Measurements from ENCODE around the gene SMIM35.

The SMIM35 gene

GRCh38 chr11:118086913-118087768 is at the start of gene SMIM35:
Gene SMIM35, minus strand, starts transcription at chr11:118086963. Its CDS starts 206 bp downstream, at chr11:118086757.
- no peak for DNase-seq (ENCODE audit: low read depth, low spot score)

DNA sequence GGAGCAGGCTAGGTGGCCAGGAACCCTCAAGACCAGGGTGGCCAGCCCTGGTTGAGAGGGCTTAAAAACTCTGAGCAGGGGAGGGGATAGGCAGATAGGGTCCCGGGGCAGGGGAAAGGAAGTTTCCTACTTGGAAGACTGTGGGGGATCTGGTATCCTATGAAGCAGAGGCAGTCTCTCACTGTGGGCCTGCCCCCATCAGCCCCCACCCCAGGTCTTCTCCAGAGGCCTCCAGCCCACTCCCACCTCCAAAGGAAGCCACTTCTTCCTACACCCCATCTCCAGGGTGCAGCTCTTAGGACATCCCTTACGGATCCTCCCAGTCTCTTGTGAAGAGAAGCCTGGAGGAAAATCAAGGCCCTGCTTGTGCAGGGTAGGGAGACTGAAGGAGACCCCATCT is 49.6 kb upstream of the SMIM35 start:
- no peak for DNase-seq (ENCODE audit: low read depth, low spot score)

DNA sequence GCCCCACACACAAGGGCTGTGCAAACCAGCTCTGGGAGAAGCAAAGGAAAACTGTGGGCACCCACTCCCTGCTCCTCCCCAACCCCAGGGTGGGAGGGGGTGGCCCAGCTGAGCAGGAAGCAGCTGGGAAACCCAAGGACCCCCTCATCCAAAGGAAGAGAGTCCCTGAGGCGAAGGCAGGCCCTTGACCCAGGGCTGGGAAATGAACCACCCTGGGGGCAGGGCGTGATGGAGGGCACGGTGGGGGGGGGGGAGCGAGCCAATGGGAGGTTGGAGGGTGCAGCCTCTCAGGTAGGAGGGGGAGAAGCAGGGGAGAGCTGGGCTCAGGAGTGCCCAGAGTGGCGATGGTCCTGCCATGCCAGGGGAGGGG is 49.0 kb upstream of the SMIM35 start:
- no peak for DNase-seq (ENCODE audit: low read depth, low spot score)

GRCh38 chr11:118135051-118135795 is 48.5 kb upstream of the SMIM35 start:
- DNase-seq (ENCODE audit: low read depth, low spot score) = no peak

DNA sequence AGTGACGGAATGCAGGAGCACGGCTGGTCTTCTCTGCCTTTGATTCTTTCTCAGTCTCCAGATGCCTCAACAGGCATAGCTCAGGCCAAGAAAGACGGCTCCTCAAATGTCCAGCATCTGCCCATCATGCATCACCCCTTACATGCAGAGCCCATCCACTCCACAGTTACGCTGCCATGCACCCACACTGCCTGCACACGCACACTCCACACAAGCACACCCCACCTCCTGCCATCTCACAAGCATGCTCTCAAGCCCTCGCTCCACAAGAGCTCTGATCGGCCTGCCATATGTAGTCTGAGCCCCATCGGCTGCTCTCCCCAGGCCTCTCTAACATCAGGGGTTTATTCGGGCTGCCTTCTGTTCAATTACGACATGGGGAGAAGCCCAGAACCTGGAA is 47.1 kb upstream of the SMIM35 start:
- no peak for DNase-seq (ENCODE audit: low read depth, low spot score)

- DNase-seq (ENCODE audit: low read depth, low spot score) = no peak
Observed at GRCh38 chr11:118132385-118133151, 45.8 kb upstream of the SMIM35 start.

DNA sequence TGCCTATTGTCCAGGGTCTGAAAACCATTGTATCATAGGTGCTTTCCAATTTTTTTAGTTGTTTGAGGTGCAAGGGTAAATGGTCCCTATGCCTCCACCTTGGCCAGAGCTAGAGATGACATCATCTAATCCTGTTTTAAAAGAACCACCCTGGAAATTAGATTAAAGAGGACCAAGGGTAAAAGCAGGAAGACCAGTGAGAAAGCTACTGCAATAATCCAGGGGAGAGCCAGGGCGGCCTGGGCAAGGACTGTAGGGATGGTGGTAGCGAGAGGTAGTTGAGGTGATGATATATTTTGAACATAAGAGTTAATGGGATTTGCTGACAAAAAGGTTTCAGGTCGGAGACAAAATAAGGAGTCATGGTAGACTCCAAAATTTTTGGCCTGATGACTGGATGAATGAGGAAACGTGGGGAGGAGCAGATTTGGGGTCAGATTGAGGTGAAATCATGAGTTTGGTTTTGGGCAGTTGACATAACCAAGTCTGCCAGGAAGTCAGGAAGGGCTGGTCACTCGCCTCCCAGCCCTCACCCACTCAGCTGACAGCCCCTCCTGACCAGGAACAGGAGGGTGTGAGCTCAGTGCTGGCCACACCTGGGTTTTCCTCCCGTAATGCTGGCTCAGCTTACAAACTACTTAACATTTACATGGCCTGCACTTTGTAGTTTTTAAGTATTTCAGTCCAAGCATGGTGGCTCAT is 42.9 kb upstream of the SMIM35 start:
- no peak for DNase-seq (ENCODE audit: low read depth, low spot score)

DNA sequence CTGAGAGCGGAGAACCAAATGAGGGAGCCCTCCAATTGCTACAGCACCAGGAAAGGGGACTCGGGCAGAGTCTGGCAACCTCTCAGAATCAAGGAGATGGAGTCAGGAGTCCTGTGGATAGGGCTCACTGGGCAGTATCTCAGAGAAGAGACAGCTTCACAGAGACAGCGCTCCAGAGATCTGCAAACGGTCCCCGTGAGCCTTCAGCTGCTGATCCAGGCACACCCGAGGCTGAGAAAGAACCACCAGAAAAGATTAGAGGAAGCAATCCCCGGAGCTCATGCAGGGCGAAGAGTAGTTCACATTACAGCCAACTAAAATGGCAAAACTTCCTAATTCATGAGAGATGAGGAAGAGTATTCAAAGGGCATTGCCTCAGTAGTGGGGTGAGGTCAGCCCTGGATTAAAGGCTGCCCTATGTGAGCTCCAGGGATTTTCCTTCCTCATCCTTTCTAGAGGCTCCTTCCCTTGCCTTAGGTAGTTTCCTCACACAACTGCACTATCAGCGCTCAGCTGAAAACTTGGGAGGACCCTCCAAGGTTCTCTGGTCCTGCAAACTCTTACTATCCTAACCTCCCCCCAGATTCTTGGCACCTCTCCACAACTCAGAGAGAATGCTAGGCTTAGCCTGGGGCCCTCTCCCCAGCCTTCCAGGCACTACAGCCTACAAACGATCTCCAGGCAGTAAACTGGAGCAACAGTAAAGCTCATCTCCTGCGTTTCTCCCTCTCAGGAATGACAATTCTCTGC is 42.1 kb upstream of the SMIM35 start:
- no peak for DNase-seq (ENCODE audit: low read depth, low spot score)

GRCh38 chr11:118128310-118128709 is 41.5 kb upstream of the SMIM35 start:
- DNase-seq (ENCODE audit: low read depth, low spot score) = no peak

DNA sequence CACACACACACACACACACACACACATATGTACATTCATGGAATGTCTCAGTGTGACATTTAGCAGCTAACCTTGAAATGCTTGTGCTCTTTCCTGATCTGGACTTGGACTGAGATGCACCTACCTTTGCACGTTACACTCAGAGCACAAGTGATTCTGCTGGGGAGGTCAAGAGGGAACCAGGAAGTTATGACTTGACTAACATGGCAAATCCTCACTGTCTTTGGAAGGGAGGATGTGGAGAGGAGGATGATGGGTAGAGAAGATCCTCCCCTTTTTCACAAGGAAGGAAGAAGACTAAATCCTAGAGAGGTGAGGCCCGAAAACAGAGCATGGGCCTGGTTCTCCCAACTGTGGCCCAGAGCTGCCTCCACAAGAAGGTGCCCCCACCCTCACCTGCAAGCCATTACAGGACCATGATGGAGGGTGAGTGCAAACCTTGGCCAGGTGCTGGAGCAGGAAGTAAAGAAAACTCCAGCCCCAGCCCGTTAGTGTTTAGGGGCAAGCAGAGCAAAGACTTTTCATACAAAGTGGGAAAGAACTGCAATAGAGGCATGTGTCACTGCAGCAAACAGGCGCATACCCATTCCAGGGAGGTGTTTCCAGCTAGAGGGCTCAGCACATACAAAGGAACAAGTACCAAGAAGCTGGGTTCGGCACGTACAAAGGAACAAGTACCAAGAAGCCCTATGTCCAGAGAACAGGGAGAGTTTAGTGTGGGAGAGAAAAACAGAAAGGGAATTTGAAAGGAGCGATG is 39.5 kb upstream of the SMIM35 start:
- DNase-seq (ENCODE audit: low read depth, low spot score) = no peak

GRCh38 chr11:118124929-118125535 is 38.3 kb upstream of the SMIM35 start:
- no peak for DNase-seq (ENCODE audit: low read depth, low spot score)

GRCh38 chr11:118120793-118121192 is 34.0 kb upstream of the SMIM35 start:
- DNase-seq (ENCODE audit: low read depth, low spot score) = no peak

- no peak for DNase-seq (ENCODE audit: low read depth, low spot score)
Observed at GRCh38 chr11:118117790-118118601, 31.2 kb upstream of the SMIM35 start.

DNA sequence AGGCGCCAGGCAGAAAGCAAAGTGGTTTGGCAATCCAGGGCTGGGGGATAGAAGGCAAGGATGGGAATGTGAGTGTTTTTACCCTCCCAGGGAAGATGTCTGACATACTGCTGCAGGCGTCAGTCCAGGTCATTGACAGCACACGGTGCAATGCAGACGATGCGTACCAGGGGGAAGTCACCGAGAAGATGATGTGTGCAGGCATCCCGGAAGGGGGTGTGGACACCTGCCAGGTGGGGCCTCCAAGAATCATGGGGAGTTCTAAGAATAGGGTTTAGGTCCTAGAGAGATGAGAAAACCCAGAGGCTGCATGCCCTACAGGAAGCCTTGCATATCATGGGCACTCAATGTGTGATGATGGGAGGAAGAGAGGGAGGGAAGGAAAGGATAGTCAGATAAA is 28.3 kb upstream of the SMIM35 start:
- no peak for DNase-seq (ENCODE audit: low read depth, low spot score)

DNA sequence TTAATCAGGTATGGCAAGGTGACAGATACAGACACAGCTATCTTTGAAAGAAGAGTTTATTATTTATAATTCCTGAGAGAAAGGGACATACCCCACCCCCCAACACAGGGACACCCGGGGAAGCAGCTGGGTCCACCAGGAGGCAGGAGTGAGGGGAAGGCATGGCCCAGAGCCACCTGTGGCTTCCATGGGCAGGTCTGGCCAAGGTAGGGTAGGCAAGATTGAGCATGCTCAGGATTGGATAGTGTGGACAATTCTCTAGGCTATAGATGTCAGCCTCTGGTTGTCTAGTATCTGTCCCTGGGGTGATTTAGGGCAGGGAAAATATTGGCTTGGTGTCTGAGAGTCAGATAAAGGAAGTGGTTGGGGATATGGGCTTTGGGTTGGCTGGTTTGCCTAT is 27.5 kb upstream of the SMIM35 start:
- DNase-seq (ENCODE audit: low read depth, low spot score) = no peak

- DNase-seq (ENCODE audit: low read depth, low spot score) = no peak
Observed at GRCh38 chr11:118112711-118113430, 26.1 kb upstream of the SMIM35 start.

- no peak for DNase-seq (ENCODE audit: low read depth, low spot score)
Observed at GRCh38 chr11:118111744-118112035, 24.9 kb upstream of the SMIM35 start.

- no peak for DNase-seq (ENCODE audit: low read depth, low spot score)
Observed at GRCh38 chr11:118111019-118111743, 24.4 kb upstream of the SMIM35 start.
